ENCODE measurements around the gene TP53I3.
"Not testable (repeated sequence)": the region's sequence is repeated elsewhere in the genome, so short reads cannot be mapped to it uniquely, and the experiment has no call there.

The TP53I3 gene

GRCh38 chr2:24054366-24055010 is 30.1 kb downstream of the TP53I3 start:
- no peak for DNase-seq (ENCODE audit: low spot score)

- no peak for DNase-seq (ENCODE audit: low spot score)
These were observed 31.7 kb downstream of the TP53I3 start for GRCh38 chr2:24052951-24053350.

- no peak for DNase-seq (ENCODE audit: low spot score)
These were observed 32.8 kb downstream of the TP53I3 start for GRCh38 chr2:24051833-24052232.

GRCh38 chr2:24050041-24050979 is 34.3 kb downstream of the TP53I3 start:
- DNase-seq (ENCODE audit: low spot score): peak; percentile 9

- peak; percentile 49 for DNase-seq (ENCODE audit: low spot score)
These were observed 35.1 kb downstream of the TP53I3 start, which contains the start of gene FKBP1B for GRCh38 chr2:24049485-24050021. TSS of gene FKBP1B (plus strand) at chr2:24049741. CDS start at chr2:24049850, 109 bp downstream.

GRCh38 chr2:24048769-24049484 is 35.7 kb downstream of the TP53I3 start:
- no peak for DNase-seq (ENCODE audit: low spot score)

- no peak for DNase-seq (ENCODE audit: low spot score)
These were observed 37.0 kb downstream of the TP53I3 start for GRCh38 chr2:24047703-24048033.

- peak; percentile 97 for DNase-seq (ENCODE audit: low spot score)
These were observed 37.5 kb downstream of the TP53I3 start, which contains the start of gene WDCP for GRCh38 chr2:24046930-24047702. TSS of gene WDCP (minus strand) at chr2:24047391. CDS start at chr2:24039494, 7,897 bp downstream.

GRCh38 chr2:24046599-24046929 is 38.1 kb downstream of the TP53I3 start:
- peak; percentile 7 for DNase-seq (ENCODE audit: low spot score)

- no peak for DNase-seq (ENCODE audit: low spot score)
These were observed 38.8 kb downstream of the TP53I3 start for GRCh38 chr2:24045511-24046508.

- not testable (repeated sequence) for DNase-seq (ENCODE audit: low spot score)
These were observed 41.5 kb downstream of the TP53I3 start for GRCh38 chr2:24043133-24043532.

GRCh38 chr2:24040511-24040910 is 44.1 kb downstream of the TP53I3 start:
- no peak for DNase-seq (ENCODE audit: low spot score)

GRCh38 chr2:24038786-24039499 is 45.7 kb downstream of the TP53I3 start:
- no peak for DNase-seq (ENCODE audit: low spot score)

Measured in AG08395 (cell line).